ENCODE data around the gene SFMBT1. TPM values are rescaled to one million over a fixed set of nuclear protein-coding genes. Genes with fewer than 3 reads are reported as not detected.
A peak's percentile ranks its signal among the peaks of the same experiment; 100 is the strongest.

The SFMBT1 gene
- total and polyA plus RNA-seq, 7 experiments from 2014 or later, result 9.9 to 47.1 (median 30.5) TPM

GRCh38 chr3:52865994-52866393 lies 179.9 kb downstream of the SFMBT1 start:
- intact Hi-C loops (cut with micrococcal nuclease), result no loop called here
- Histone ChIP-seq H3K4me3 (ENCODE audit: low read length) (no peak overlapping the region), H3K9me3 (ENCODE audit: control insufficient read depth in 2 of 3, low read length in 3 of 3) (no peaks in the 10 kb centered on the region), H3K4me1 (ENCODE audit: control insufficient read depth in 2 of 2, insufficient read depth in 2 of 2, low read length in 2 of 2) (no peaks in the 10 kb centered on the region), H3K36me3 (ENCODE audit: control insufficient read depth in 2 of 3, insufficient read depth in 3 of 3, low read length in 3 of 3) (peaks cover 0 to 9% (median 0%) of the 10 kb centered on the region in 3 experiments), H3K27me3 (ENCODE audit: control insufficient read depth in 2 of 2, insufficient read depth in 2 of 2, low read length in 2 of 2) (no peaks in the 10 kb centered on the region), H3K27ac (ENCODE audit: low read depth, low read length) (no peak overlapping the region)
- Mint-ChIP-seq H3K4me1 (peaks cover 0 to 16% (median 0%) of the 10 kb centered on the region in 7 donors), H3K27ac (peak overlapping the region in 1 of 9 donors; percentile 65), H3K27me3 (no peaks in the 10 kb centered on the region), H3K36me3 (peaks cover 4 to 54% (median 37%) of the 10 kb centered on the region in 5 donors), H3K9me3 (peaks cover 0 to 24% (median 9%) of the 10 kb centered on the region in 11 donors), H3K4me3 (no peak overlapping the region)
- CTCF ChIA-PET, result no interaction called here
- DNase-seq, result no peak
- ATAC-seq, result no peak
- POLR2A ChIA-PET, result no interaction called here

- no peaks in the 10 kb centered on the region for H3K4me1 ChIP-seq (ENCODE audit: control insufficient read depth in 2 of 2, insufficient read depth in 2 of 2, low read length in 2 of 2)
- CTCF ChIA-PET, result no interaction called here
- H3K27me3 ChIP-seq (ENCODE audit: control insufficient read depth in 2 of 2, insufficient read depth in 2 of 2, low read length in 2 of 2), result no peaks in the 10 kb centered on the region
- no peaks in the 10 kb centered on the region for H3K27me3 Mint-ChIP-seq
- no peak for ATAC-seq
- H3K4me3 Mint-ChIP-seq, result no peak overlapping the region
- no peak for DNase-seq
- H3K4me3 ChIP-seq (ENCODE audit: low read length), result no peak overlapping the region
- H3K36me3 ChIP-seq (ENCODE audit: control insufficient read depth in 2 of 3, insufficient read depth in 3 of 3, low read length in 3 of 3), result peaks cover 0 to 4% (median 0%) of the 10 kb centered on the region in 3 experiments
- H3K27ac ChIP-seq (ENCODE audit: low read depth, low read length), result no peak overlapping the region
- H3K27ac Mint-ChIP-seq, result no peak overlapping the region
- no peaks in the 10 kb centered on the region for H3K9me3 ChIP-seq (ENCODE audit: control insufficient read depth in 2 of 3, low read length in 3 of 3)
- POLR2A ChIA-PET, result no interaction called here
- peaks cover 0 to 16% (median 2%) of the 10 kb centered on the region in 7 donors for H3K4me1 Mint-ChIP-seq
- H3K36me3 Mint-ChIP-seq, result peaks cover 0 to 47% (median 21%) of the 10 kb centered on the region in 5 donors
- peaks cover 0 to 11% (median 2%) of the 10 kb centered on the region in 11 donors for H3K9me3 Mint-ChIP-seq
- intact Hi-C loops (cut with micrococcal nuclease), result no loop called here
Observed at GRCh38 chr3:52860424-52860768, 185.5 kb downstream of the SFMBT1 start.

DNA sequence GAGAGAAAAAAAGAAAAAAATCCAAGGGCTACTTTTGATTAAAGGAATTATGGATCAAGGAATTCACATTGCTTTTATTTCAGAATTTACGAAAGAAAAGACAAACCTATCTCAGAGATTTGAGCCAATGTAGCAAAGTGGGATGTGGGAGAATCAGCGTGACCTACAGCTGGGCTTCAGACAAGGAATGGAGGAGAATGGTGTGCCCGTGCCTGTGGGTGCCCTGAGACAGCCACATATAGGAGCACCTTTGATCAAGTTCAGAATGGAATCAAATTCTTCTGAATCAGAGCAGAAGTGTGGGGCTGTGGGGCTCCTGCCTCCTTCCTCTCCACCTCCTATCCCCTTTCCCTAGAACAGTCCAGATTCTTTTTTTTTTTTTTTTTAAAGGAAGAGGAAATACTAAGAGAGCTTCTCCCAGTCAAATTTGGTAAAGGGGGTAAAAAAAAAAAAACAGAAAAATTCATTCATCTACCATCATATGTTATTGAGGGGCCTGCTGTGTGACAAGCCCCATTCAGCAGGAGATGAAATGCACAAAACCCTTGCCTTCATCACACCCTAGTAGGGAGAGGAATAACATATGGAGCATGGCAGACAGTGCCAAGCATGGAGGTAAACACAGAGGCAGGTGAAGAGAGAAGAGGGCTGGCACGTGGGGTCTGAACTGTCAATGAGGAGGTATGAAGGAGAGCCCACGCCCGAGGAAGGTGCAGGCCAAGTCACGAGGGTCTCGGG lies 186.0 kb downstream of the SFMBT1 start:
- intact Hi-C loops (cut with micrococcal nuclease), result no loop called here
- no peak overlapping the region for H3K4me3 Mint-ChIP-seq
- DNase-seq, result no peak
- CTCF ChIA-PET, result no interaction called here
- no peaks in the 10 kb centered on the region for H3K27me3 Mint-ChIP-seq
- POLR2A ChIA-PET, result no interaction called here
- Histone ChIP-seq H3K4me3 (ENCODE audit: low read length) (no peak overlapping the region), H3K36me3 (ENCODE audit: control insufficient read depth in 2 of 3, insufficient read depth in 3 of 3, low read length in 3 of 3) (peaks cover 0 to 4% (median 0%) of the 10 kb centered on the region in 3 experiments), H3K27ac (ENCODE audit: low read depth, low read length) (no peak overlapping the region), H3K27me3 (ENCODE audit: control insufficient read depth in 2 of 2, insufficient read depth in 2 of 2, low read length in 2 of 2) (no peaks in the 10 kb centered on the region), H3K9me3 (ENCODE audit: control insufficient read depth in 2 of 3, low read length in 3 of 3) (no peaks in the 10 kb centered on the region), H3K4me1 (ENCODE audit: control insufficient read depth in 2 of 2, insufficient read depth in 2 of 2, low read length in 2 of 2) (no peaks in the 10 kb centered on the region)
- H3K36me3 Mint-ChIP-seq, result peaks cover 0 to 43% (median 19%) of the 10 kb centered on the region in 5 donors
- no peak overlapping the region for H3K27ac Mint-ChIP-seq
- H3K4me1 Mint-ChIP-seq, result peaks cover 0 to 16% (median 2%) of the 10 kb centered on the region in 7 donors
- ATAC-seq, result no peak
- peaks cover 0 to 7% (median 0%) of the 10 kb centered on the region in 11 donors for H3K9me3 Mint-ChIP-seq

DNA sequence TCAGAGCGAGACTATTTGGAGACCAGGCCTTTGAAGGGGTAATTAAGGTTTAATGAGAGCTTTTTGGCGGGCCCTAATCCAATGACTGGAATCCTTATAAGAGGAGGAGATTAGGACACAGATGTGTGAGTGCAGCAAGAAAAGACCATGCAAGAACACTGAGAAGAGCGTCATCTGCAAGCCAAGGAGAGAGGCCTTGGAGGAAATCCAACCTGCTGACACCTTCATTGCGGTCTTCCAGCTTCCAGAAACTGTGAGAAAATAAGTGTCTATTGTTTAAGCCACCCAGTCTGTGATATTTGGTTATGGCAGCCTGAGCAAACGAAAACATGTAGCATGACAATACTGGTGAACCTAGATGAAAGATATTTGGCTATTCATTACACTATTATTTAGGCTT lies 188.0 kb downstream of the SFMBT1 start:
- Histone ChIP-seq H3K4me1 (ENCODE audit: control insufficient read depth in 2 of 2, insufficient read depth in 2 of 2, low read length in 2 of 2) (no peaks in the 10 kb centered on the region), H3K36me3 (ENCODE audit: control insufficient read depth in 2 of 3, insufficient read depth in 3 of 3, low read length in 3 of 3) (peaks cover 0 to 4% (median 0%) of the 10 kb centered on the region in 3 experiments), H3K27me3 (ENCODE audit: control insufficient read depth in 2 of 2, insufficient read depth in 2 of 2, low read length in 2 of 2) (no peaks in the 10 kb centered on the region), H3K27ac (ENCODE audit: low read depth, low read length) (no peak overlapping the region), H3K4me3 (ENCODE audit: low read length) (no peak overlapping the region), H3K9me3 (ENCODE audit: control insufficient read depth in 2 of 3, low read length in 3 of 3) (no peaks in the 10 kb centered on the region)
- H3K4me1 Mint-ChIP-seq, result peaks cover 0 to 15% (median 2%) of the 10 kb centered on the region in 7 donors
- no peaks in the 10 kb centered on the region for H3K9me3 Mint-ChIP-seq
- H3K27ac Mint-ChIP-seq, result no peak overlapping the region
- intact Hi-C loops (cut with micrococcal nuclease), result no loop called here
- peaks cover 0 to 35% (median 8%) of the 10 kb centered on the region in 5 donors for H3K36me3 Mint-ChIP-seq
- no peak overlapping the region for H3K4me3 Mint-ChIP-seq
- ChIA-PET POLR2A (no interaction called here), CTCF (no interaction called here)
- DNase-seq (no peak), ATAC-seq (no peak)
- no peaks in the 10 kb centered on the region for H3K27me3 Mint-ChIP-seq

DNA sequence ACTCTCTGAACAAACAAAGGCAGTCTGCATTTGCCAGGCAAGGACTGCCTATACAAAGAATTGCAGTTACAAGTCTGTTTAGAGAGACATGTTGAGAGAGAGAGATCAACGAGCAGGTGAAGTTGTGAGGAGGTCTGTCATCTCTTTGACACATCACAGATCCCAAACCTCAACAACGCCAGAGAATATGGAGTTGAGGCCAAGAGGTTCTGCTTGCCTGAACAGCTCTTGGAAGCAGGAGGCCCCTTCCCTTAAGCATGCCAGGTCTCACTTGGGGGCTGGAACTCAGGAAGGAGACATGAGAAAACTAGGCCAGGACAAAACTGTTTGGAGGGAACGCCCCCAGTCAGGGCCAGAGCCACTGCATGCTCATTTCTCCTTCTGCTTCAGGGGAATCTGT lies 188.7 kb downstream of the SFMBT1 start:
- H3K27ac ChIP-seq (ENCODE audit: low read depth, low read length), result no peak overlapping the region
- no peak overlapping the region for H3K4me3 Mint-ChIP-seq
- H3K27me3 ChIP-seq (ENCODE audit: control insufficient read depth in 2 of 2, insufficient read depth in 2 of 2, low read length in 2 of 2), result no peaks in the 10 kb centered on the region
- H3K9me3 Mint-ChIP-seq, result no peaks in the 10 kb centered on the region
- no peaks in the 10 kb centered on the region for H3K9me3 ChIP-seq (ENCODE audit: control insufficient read depth in 2 of 3, low read length in 3 of 3)
- peaks cover 0 to 10% (median 0%) of the 10 kb centered on the region in 3 experiments for H3K36me3 ChIP-seq (ENCODE audit: control insufficient read depth in 2 of 3, insufficient read depth in 3 of 3, low read length in 3 of 3)
- H3K4me3 ChIP-seq (ENCODE audit: low read length), result no peak overlapping the region
- intact Hi-C loops (cut with micrococcal nuclease), result no loop called here
- H3K36me3 Mint-ChIP-seq, result peaks cover 1 to 34% (median 3%) of the 10 kb centered on the region in 5 donors
- no peak for ATAC-seq
- peak overlapping the region in 1 of 9 donors; percentile 43 for H3K27ac Mint-ChIP-seq
- DNase-seq, result no peak
- ChIA-PET POLR2A (interaction anchor here (0.6 kb wide), 1 partner anchor 328 kb away, joined by 3 read pairs; no protein-coding TSS in a partner anchor), CTCF (interaction anchor here (0.5 kb wide), 1 partner anchor 251 kb away, joined by 3 read pairs; no protein-coding TSS in a partner anchor)
- H3K4me1 ChIP-seq (ENCODE audit: control insufficient read depth in 2 of 2, insufficient read depth in 2 of 2, low read length in 2 of 2), result no peaks in the 10 kb centered on the region
- H3K27me3 Mint-ChIP-seq, result no peaks in the 10 kb centered on the region
- peaks cover 0 to 11% (median 2%) of the 10 kb centered on the region in 7 donors for H3K4me1 Mint-ChIP-seq

DNA sequence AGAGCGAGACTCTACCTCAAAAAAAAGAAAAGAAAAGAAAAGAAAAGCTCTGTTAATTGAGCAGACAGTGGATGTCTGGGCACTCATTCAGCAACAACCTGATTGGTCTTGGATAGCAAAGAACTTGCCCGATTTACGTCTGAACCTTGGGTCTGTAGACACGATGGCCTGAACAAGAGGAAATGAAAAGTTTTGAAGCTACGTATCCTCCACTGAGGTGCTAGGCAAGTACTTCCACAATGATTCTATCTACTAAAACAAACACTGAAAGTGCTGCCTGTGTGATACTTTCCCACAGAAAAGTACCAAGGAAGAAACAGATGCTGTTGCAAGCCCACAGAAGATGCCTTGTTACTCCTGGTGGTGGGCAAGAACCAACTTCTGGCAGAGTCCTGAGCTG lies 189.2 kb downstream of the SFMBT1 start:
- no peak overlapping the region for H3K4me3 ChIP-seq (ENCODE audit: low read length)
- H3K4me3 Mint-ChIP-seq, result no peak overlapping the region
- POLR2A ChIA-PET, result interaction anchor here (0.6 kb wide), 1 partner anchor 329 kb away, joined by 3 read pairs; no protein-coding TSS in a partner anchor
- ATAC-seq (no peak), DNase-seq (no peak)
- no peaks in the 10 kb centered on the region for H3K9me3 ChIP-seq (ENCODE audit: control insufficient read depth in 2 of 3, low read length in 3 of 3)
- no peaks in the 10 kb centered on the region for H3K4me1 ChIP-seq (ENCODE audit: control insufficient read depth in 2 of 2, insufficient read depth in 2 of 2, low read length in 2 of 2)
- no peak overlapping the region for H3K27ac ChIP-seq (ENCODE audit: low read depth, low read length)
- peaks cover 0 to 15% (median 0%) of the 10 kb centered on the region in 3 experiments for H3K36me3 ChIP-seq (ENCODE audit: control insufficient read depth in 2 of 3, insufficient read depth in 3 of 3, low read length in 3 of 3)
- H3K36me3 Mint-ChIP-seq, result peaks cover 2 to 36% (median 6%) of the 10 kb centered on the region in 5 donors
- H3K9me3 Mint-ChIP-seq, result no peaks in the 10 kb centered on the region
- no peaks in the 10 kb centered on the region for H3K27me3 ChIP-seq (ENCODE audit: control insufficient read depth in 2 of 2, insufficient read depth in 2 of 2, low read length in 2 of 2)
- intact Hi-C loops (cut with micrococcal nuclease), result no loop called here
- peaks cover 0 to 6% (median 2%) of the 10 kb centered on the region in 7 donors for H3K4me1 Mint-ChIP-seq
- CTCF ChIA-PET, result interaction anchor here (0.5 kb wide), 1 partner anchor 251 kb away, joined by 3 read pairs; no protein-coding TSS in a partner anchor
- no peaks in the 10 kb centered on the region for H3K27me3 Mint-ChIP-seq
- peak overlapping the region in 1 of 9 donors; percentile 43 for H3K27ac Mint-ChIP-seq
